22Rv1 (cell line): ENCODE results near the gene SERPINB1.

ENCODE experiments used
- ZFX ChIP-seq: fragments of 450-650 bp; IDR thresholded peaks from 2 replicates; pipeline ENCODE4 v1.6.1; 2017; ENCODE audit warnings: antibody characterized with exemption, borderline replicate concordance
- TF ChIP-seq, protein P1 (sequence below): fragments of 450-650 bp; IDR thresholded peaks from 2 replicates; pipeline ENCODE4 v1.5.1; 2017; ENCODE audit warnings: mild to moderate bottlenecking

DNA sequence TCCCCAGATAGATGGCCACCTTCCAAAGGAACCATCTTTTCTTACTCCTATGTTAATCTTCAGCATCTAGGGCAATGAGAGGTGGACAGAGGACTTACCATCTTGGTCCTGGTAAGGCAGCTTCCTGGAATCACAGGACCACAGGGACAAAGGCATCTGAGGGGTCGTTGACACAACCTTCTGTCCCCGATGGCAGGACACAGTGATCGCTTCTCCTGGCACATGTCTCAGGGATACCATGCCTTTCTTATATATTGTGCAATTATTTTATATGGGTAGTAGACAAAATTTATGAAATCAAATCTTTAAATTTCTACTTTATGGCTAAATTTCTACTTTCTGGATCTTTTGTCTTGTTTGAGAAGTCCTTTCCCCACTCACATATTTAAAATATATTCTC, 20.1 kb downstream of the SERPINB1 start:
- TF ChIP-seq, protein P1, sequence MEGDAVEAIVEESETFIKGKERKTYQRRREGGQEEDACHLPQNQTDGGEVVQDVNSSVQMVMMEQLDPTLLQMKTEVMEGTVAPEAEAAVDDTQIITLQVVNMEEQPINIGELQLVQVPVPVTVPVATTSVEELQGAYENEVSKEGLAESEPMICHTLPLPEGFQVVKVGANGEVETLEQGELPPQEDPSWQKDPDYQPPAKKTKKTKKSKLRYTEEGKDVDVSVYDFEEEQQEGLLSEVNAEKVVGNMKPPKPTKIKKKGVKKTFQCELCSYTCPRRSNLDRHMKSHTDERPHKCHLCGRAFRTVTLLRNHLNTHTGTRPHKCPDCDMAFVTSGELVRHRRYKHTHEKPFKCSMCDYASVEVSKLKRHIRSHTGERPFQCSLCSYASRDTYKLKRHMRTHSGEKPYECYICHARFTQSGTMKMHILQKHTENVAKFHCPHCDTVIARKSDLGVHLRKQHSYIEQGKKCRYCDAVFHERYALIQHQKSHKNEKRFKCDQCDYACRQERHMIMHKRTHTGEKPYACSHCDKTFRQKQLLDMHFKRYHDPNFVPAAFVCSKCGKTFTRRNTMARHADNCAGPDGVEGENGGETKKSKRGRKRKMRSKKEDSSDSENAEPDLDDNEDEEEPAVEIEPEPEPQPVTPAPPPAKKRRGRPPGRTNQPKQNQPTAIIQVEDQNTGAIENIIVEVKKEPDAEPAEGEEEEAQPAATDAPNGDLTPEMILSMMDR: no peak
- no peak for TF ChIP-seq ZFX
